NCI-H1092 (cell line): ENCODE results near the gene ABLIM2.

ENCODE experiments used
- DNase-seq: peaks from one replicate; lab custom pipeline; 2025; lab: John Stamatoyannopoulos, UW

The ABLIM2 gene

GRCh38 chr4:8047837-8048678 is 110.6 kb downstream of the ABLIM2 start:
- DNase-seq = no peak

GRCh38 chr4:8046925-8047541 is 111.6 kb downstream of the ABLIM2 start:
- DNase-seq = no peak

- DNase-seq = no peak
Observed at GRCh38 chr4:8045909-8046308, 112.7 kb downstream of the ABLIM2 start.

- DNase-seq = peak; percentile 93
Observed at GRCh38 chr4:8044699-8045098, 113.9 kb downstream of the ABLIM2 start.

- no peak for DNase-seq
Observed at GRCh38 chr4:8044244-8044643, 114.4 kb downstream of the ABLIM2 start.

- peak; percentile 34 for DNase-seq
Observed at GRCh38 chr4:8043596-8043995, 115.0 kb downstream of the ABLIM2 start.

- DNase-seq = no peak
Observed at GRCh38 chr4:8041868-8042267, 116.7 kb downstream of the ABLIM2 start.

- DNase-seq = peak; percentile 61
Observed at GRCh38 chr4:8041172-8041571, 117.4 kb downstream of the ABLIM2 start.

GRCh38 chr4:8040607-8041006 is 118.0 kb downstream of the ABLIM2 start:
- DNase-seq = no peak

GRCh38 chr4:8039853-8040252 is 118.8 kb downstream of the ABLIM2 start:
- DNase-seq = no peak

- peak; percentile 96 for DNase-seq
Observed at GRCh38 chr4:8039290-8039689, 119.3 kb downstream of the ABLIM2 start.

- peak; percentile 95 for DNase-seq
Observed at GRCh38 chr4:8038719-8039251, 119.8 kb downstream of the ABLIM2 start.

- no peak for DNase-seq
Observed at GRCh38 chr4:8038083-8038482, 120.5 kb downstream of the ABLIM2 start.

- no peak for DNase-seq
Observed at GRCh38 chr4:8037150-8037769, 121.4 kb downstream of the ABLIM2 start.

- peak; percentile 84 for DNase-seq
Observed at GRCh38 chr4:8035371-8035780, 123.2 kb downstream of the ABLIM2 start.

- no peak for DNase-seq
Observed at GRCh38 chr4:8033829-8034528, 124.6 kb downstream of the ABLIM2 start.

GRCh38 chr4:8033067-8033755 is 125.4 kb downstream of the ABLIM2 start:
- no peak for DNase-seq

GRCh38 chr4:8032381-8032780 is 126.2 kb downstream of the ABLIM2 start:
- DNase-seq = peak; percentile 56

GRCh38 chr4:8030121-8030781 is 128.4 kb downstream of the ABLIM2 start:
- DNase-seq = no peak

- no peak for DNase-seq
Observed at GRCh38 chr4:8029689-8030088, 128.9 kb downstream of the ABLIM2 start.
